Muscle layer of duodenum (tissue), 2 donors: Measurements from ENCODE around the gene ONECUT3.
"Not testable (repeated sequence)": the region's sequence is repeated elsewhere in the genome, so short reads cannot be mapped to it uniquely, and the experiment has no call there.

Source experiments
- H3K27ac ChIP-seq: one replicate; pipeline ENCODE4 v1.7.0; 2013; ENCODE audit warnings: mild to moderate bottlenecking, low read length
- H3K27me3 ChIP-seq: one replicate; pipeline ENCODE4 v1.7.0; 2013; ENCODE audit warnings: low read depth, mild to moderate bottlenecking, control low read depth, low read length
- H3K36me3 ChIP-seq, 2 donors: one replicate each; pipeline ENCODE4 v1.7.0; 2013; ENCODE audit warnings: low read length in 2 of 2, control low read depth in 1 of 2, mild to moderate bottlenecking in 1 of 2; ENCODE audit not compliant: insufficient read depth in 2 of 2, control insufficient read depth in 1 of 2
- H3K4me1 ChIP-seq, 2 donors: one replicate each; pipeline ENCODE4 v1.7.0; 2013; ENCODE audit warnings: low read length in 2 of 2, mild to moderate bottlenecking in 2 of 2, control low read depth in 1 of 2, moderate library complexity in 1 of 2; ENCODE audit not compliant: insufficient read depth in 2 of 2, control insufficient read depth in 1 of 2
- H3K4me3 ChIP-seq, 2 donors: one replicate each; pipeline ENCODE4 v1.7.0; 2013; ENCODE audit warnings: low read length in 2 of 2, low read depth in 1 of 2, mild to moderate bottlenecking in 1 of 2
- H3K9me3 ChIP-seq, 2 donors: one replicate each; pipeline ENCODE4 v1.7.0; 2013; ENCODE audit warnings: low read length in 2 of 2, control low read depth in 1 of 2, mild to moderate bottlenecking in 1 of 2; ENCODE audit not compliant: control insufficient read depth in 1 of 2
- donor health status: healthy.

Gene ONECUT3

DNA sequence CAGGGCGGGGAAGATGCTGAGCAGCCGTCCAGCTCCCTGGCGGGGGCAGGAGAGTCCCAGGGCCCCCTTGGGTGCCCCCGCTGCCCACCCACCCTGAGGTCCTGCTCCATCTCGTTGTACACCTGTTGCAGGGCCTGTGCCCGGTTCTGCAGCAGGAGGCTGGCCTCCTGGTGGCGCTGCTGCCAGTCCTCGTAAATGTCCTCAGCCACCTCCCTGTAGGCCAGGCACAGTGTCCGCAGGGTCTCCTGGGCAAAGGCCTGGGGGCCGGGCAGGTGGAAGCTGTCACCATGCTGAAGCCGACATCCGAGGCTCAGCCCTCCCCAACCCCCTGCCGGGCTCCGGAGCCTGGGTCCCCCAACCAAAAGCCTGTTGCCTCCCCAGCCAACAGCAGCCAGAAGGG, 38.6 kb downstream of the ONECUT3 start:
- H3K4me1 ChIP-seq, result peaks cover 0 to 8% of the 10 kb centered on the region in 2 donors
- H3K4me3 ChIP-seq, result no peak overlapping the region
- no peak overlapping the region for H3K27ac ChIP-seq
- no peaks in the 10 kb centered on the region for H3K9me3 ChIP-seq
- no peaks in the 10 kb centered on the region for H3K36me3 ChIP-seq
- H3K27me3 ChIP-seq, result peaks cover 12% of the 10 kb centered on the region

DNA sequence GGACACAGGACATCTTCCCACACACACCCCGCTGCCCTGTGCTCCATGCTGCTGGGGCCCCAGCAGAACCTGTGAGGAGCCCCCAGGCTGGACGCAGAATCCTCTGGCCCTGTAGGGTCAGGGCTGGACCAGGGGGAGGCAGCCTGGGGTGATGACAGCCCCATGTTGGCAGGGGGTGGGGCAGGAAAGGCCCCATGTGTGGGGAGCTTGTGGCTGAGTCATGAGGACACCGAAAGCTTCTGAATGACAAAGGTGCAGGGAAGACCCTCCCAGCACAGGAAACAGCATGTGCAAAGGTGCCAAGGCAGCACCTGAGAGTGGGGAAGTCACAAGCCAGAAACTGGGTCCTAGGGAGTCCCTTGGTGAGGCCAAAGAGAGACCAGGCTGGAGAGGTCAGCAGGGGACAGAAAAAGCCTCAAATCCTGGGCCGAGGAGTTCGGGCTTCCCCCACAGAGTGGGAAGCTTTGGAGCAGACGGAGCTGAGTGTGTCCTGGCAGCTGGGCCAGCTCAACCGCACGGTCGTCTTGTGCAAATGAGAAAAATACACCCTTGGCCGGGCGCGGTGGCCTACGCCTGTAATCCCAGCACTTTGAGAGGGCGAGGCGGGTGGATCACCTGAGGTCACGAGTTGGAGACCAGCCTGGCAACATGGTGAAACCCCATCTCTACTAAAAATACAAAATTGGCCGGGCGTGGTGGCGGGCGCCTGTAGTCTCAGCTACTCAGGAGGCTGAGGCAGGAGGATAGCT, 41.3 kb downstream of the ONECUT3 start:
- H3K9me3 ChIP-seq, result no peaks in the 10 kb centered on the region
- peaks cover 0 to 7% of the 10 kb centered on the region in 2 donors for H3K4me1 ChIP-seq
- H3K4me3 ChIP-seq, result no peak overlapping the region
- no peaks in the 10 kb centered on the region for H3K36me3 ChIP-seq
- H3K27ac ChIP-seq, result no peak overlapping the region
- peaks cover 12% of the 10 kb centered on the region for H3K27me3 ChIP-seq

DNA sequence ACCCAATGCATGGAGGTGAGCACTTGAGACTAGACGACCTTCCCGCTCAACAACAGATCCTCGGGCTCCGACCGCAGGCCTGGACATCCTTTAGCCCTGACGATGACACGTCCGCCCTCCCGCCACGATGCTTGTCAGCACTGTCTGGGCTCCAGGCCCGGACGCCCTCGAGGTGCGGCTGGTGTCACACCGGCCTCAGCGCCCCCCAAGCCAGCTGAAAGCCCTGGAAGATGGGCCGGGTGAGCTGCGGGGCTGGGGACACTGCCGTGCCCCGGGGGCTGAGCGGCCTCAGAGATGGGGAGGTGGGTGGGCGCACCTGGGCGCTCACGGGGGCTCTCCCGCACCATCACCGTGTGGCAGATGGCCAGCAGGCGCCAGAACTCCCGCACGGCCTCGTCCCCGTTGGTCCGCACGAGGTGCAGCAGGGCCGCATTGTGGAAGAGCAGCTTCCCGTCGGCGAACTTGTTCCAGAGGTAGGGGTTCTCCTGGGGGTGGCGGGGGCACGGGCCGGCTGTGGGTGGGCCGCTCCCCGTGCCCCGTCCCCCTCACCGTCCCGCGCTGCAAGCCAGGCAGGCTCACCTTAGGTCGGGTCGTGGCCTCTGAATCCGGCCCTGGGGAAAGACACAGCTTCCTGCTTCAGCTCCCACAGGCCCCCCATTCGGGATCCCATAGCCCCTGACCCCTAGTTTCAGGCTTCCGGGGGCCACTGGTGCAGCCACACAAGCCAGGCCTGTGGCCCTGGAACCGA, 43.3 kb downstream of the ONECUT3 start:
- H3K4me3 ChIP-seq, result no peak overlapping the region
- no peaks in the 10 kb centered on the region for H3K9me3 ChIP-seq
- H3K4me1 ChIP-seq, result peaks cover 0 to 5% of the 10 kb centered on the region in 2 donors
- no peaks in the 10 kb centered on the region for H3K36me3 ChIP-seq
- peaks cover 12% of the 10 kb centered on the region for H3K27me3 ChIP-seq
- H3K27ac ChIP-seq, result no peak overlapping the region

DNA sequence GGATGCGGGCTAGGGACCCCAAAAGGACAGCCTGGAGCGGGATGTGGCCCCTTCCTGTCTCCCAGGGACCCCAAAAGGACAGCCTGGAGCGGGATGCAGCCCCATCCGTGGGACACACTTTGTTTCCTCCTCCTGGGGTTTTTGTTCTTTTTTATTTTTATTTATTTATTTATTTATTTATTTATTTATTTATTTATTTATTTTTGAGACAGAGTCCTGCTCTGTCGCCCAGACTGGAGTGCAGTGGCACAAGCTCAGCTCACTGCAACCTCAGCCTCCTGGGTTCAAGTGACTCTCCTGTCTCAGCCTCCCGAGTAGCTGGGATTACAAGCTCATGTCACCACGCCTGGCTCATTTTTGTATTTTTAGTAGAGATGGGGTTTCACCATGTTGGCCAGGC, 44.0 kb downstream of the ONECUT3 start:
- H3K4me1 ChIP-seq, H3K27ac ChIP-seq, H3K4me3 ChIP-seq, H3K36me3 ChIP-seq, H3K9me3 ChIP-seq: not testable (repeated sequence)
- peaks cover 12% of the 10 kb centered on the region for H3K27me3 ChIP-seq

DNA sequence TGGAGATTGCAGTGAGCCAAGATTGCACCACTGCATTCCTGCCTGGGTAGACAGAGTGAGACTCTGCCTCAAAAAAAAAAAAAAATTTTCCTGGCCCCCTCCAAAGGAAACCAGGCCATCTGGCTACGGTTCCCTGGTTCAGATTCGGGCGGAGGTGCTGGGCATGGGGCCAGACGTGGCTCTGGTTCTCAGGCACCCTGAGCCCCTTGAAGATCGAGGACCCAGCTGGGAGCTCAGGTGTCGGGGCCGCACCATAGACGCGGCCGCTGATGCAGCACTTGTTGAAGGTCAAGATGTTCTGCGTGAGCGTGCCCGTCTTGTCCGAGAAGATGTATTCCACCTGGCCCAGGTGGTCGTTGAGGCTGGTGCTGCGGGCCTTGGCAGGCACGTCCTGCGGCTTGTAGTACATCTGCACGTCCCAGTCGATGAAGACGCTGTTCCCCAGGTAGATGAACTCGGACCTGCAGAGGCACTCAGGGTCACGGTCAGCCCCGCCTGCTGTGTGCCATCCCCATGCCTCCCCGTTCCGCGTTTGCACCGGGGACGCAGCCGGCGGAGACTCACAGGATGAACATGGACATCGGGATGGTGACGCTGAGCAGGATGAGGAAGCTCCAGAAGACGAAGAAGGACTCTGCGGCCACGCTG, 46.5 kb downstream of the ONECUT3 start:
- Histone ChIP-seq H3K36me3 (no peaks in the 10 kb centered on the region), H3K27ac (no peak overlapping the region), H3K4me1 (peaks cover 0 to 5% of the 10 kb centered on the region in 2 donors), H3K27me3 (peaks cover 12% of the 10 kb centered on the region), H3K4me3 (no peak overlapping the region), H3K9me3 (no peaks in the 10 kb centered on the region)

DNA sequence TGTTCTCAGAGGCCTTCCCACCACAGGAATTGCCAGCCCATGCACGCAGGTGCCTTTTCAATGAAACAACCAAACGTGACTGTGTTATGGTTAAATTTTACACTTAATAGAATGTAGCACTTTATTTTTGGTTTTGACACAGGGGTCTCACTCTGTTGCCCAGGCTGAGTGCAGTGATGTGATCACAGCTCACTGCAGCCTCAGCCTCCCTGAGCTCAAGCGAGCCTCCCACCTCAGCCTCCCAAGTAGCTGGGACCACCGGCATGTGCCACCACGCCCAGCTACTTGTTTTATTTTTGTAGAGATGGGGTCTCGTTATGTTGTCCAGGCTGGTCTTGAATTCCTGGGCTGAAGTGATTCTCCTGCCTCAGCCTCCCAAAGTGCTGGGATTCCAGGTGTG, 51.6 kb downstream of the ONECUT3 start:
- H3K4me3 ChIP-seq, result no peak overlapping the region
- H3K36me3 ChIP-seq, result no peaks in the 10 kb centered on the region
- no peaks in the 10 kb centered on the region for H3K4me1 ChIP-seq
- no peak overlapping the region for H3K27ac ChIP-seq
- no peaks in the 10 kb centered on the region for H3K9me3 ChIP-seq
- H3K27me3 ChIP-seq, result no peaks in the 10 kb centered on the region

DNA sequence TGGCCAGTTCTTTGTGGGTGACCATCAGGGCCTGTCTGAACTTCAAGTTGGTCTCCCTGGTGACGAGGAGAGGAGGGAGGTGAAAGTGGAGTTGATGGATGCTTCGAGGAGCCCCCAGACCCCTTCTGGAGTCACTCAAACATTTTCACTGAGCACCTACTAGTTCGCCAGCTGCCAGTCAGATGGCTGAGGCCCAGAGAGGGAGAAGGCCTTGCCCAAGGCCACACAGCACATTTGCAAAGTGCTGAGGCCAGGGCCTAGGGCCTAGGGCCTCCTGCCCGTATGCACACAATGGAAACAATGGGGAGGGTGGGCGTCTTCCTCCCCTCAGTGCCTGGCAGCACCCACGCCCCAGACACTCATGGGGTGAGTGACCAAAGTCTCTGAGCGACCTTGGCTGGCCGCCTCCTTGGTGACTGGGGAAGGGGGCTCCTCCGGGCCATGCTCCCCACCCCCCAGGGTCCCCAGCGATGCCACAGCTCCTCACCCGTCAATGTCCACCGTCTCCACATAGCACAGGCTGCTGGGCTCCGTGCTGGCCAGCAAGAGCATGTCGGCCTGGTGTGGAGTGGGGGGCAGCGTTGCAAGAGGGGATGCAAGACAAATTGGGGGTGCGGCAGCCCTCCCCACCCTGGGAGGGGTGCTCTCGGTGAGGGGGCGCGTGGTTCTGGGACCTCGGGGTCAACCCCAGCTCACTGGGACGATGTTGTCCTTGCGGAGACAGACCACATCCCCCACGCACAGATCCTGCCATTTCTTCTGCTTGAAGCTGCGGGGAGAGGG, 52.3 kb downstream of the ONECUT3 start:
- no peak overlapping the region for H3K4me3 ChIP-seq
- no peaks in the 10 kb centered on the region for H3K9me3 ChIP-seq
- H3K36me3 ChIP-seq, result no peaks in the 10 kb centered on the region
- H3K27me3 ChIP-seq, result no peaks in the 10 kb centered on the region
- H3K27ac ChIP-seq, result no peak overlapping the region
- no peaks in the 10 kb centered on the region for H3K4me1 ChIP-seq

DNA sequence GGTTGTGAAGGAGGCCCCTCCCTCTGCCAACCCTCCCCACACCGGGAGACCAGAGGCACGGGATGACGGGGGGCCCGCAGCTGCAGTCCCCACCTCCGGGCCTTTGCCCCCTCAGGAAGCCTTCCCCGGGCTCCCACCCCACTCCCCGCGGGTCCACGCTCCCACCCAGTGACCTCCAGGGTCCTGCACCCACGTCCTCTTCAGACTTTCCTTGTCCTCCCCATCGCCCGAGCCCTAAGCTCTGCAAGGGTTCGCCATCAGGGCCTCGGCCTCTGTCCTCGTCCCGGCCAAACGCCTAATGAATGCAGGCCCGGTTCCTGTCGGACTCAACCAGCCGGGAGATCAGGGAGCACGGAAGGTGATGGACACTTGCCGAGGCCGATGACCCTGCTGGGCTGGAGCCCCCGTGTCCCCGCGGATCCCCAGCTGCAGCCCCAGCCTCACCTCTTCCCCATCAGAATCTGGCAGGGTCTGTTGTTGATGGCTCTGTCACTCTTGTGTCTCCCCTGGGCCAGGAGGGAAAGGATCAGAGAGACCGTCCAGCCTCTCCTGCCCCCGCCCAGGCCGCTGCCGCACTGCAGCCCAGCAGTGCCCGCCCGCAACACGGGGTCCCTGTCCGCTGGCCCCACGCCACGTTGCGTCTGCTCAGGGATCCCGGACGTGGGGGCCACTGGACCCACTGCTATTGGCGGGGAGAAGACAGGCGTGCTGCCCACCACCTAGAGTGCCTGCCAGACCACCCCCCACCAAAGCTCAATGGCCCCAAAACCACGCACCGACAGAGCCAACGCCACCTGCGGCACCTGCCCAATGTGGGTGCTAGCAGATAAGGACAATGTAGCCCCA, 53.1 kb downstream of the ONECUT3 start:
- no peaks in the 10 kb centered on the region for H3K36me3 ChIP-seq
- H3K27me3 ChIP-seq, result no peaks in the 10 kb centered on the region
- no peaks in the 10 kb centered on the region for H3K4me1 ChIP-seq
- H3K27ac ChIP-seq, result no peak overlapping the region
- H3K9me3 ChIP-seq, result no peaks in the 10 kb centered on the region
- H3K4me3 ChIP-seq, result no peak overlapping the region

DNA sequence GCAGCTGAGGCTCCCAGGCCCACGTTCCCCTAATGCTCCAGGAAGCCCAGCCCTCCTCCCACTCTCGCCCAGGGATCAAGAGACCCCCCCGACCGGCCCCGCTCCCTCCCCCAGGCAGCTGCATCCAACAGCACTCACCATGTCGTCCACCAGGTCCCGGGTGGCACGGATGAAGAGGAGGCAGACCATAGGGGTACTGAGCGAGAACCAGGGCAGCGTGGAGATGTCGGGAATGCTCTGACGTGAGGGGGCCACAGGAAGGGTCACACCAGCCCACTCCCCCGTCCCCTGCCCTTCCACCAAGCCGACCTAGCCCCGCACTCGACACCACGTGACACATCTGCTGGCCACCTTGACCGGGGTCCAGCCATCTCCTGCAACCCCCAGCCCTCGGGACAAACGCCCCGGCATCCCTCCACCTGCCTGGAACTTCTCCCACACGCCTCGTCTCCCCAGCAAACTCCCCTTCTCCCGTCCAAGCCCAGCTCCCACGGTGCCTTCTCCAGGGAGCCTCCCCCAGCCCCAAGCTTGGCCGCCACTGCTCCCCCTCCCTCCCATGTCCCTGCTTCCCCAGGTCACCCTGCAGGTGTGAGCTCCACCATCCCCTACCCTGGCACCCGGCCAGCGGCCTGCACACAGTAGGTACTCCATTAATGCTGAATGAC, 53.9 kb downstream of the ONECUT3 start:
- peaks cover 0 to 3% of the 10 kb centered on the region in 2 donors for H3K4me1 ChIP-seq
- no peak overlapping the region for H3K27ac ChIP-seq
- no peaks in the 10 kb centered on the region for H3K36me3 ChIP-seq
- no peaks in the 10 kb centered on the region for H3K9me3 ChIP-seq
- no peaks in the 10 kb centered on the region for H3K27me3 ChIP-seq
- no peak overlapping the region for H3K4me3 ChIP-seq

DNA sequence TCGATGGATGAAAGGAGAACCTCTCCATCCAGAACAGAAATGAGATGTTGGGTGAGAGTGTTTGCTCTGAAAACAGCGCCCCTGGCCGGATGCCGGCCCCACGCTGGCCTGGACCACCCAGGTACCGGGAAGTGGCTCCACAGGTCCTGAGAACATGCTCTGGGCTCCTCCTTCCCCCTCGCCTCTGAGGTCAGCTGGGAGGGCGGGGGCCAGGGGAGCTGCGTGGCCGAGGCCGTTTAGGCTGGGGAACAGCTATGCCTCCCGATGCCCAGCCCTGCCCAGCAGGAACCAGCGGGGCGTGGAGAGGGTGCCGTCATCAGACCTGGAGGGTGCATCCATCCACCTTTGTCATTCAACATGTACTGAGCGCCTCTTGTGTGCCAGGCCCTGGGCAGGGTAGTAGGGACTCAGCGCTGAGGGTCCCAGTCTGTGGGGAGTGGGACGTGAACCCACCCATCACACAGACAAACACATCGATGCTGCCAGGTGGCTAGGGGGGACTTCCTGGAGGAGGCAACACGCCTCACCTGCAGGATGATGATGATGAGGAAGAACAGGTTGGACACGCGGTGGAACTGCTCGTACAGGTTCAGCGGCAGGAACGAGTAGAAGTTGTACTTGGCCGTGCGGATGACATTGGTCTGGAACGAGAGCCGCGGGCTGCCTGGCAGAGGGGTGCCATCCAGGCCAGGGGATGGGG, 54.5 kb downstream of the ONECUT3 start:
- H3K9me3 ChIP-seq, result no peaks in the 10 kb centered on the region
- no peaks in the 10 kb centered on the region for H3K36me3 ChIP-seq
- H3K27me3 ChIP-seq, result no peaks in the 10 kb centered on the region
- no peak overlapping the region for H3K4me3 ChIP-seq
- no peak overlapping the region for H3K27ac ChIP-seq
- peaks cover 0 to 6% of the 10 kb centered on the region in 2 donors for H3K4me1 ChIP-seq
